ENCODE measurements around the gene SEMA6C.

DNA sequence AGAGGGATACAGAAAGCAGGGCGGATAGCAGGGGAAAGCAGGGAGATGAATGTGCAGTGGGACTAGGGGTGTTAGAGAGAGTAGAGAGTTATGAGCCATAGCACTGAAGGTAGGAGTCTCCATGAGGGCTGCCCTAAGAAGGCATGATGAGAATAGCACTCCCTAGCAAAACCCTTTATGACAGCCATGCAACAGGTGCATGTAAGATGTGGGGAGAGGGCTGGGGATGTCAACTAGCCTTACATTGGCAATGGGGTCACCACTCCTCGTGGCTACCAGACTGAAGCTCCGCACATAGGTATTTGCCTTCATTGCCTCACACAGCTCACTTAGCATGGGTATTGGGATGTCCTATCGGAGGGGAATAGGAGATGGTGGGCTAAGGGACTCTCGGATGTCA lies 24.8 kb upstream of the SEMA6C start:
- TF ChIP-seq, protein P1, sequence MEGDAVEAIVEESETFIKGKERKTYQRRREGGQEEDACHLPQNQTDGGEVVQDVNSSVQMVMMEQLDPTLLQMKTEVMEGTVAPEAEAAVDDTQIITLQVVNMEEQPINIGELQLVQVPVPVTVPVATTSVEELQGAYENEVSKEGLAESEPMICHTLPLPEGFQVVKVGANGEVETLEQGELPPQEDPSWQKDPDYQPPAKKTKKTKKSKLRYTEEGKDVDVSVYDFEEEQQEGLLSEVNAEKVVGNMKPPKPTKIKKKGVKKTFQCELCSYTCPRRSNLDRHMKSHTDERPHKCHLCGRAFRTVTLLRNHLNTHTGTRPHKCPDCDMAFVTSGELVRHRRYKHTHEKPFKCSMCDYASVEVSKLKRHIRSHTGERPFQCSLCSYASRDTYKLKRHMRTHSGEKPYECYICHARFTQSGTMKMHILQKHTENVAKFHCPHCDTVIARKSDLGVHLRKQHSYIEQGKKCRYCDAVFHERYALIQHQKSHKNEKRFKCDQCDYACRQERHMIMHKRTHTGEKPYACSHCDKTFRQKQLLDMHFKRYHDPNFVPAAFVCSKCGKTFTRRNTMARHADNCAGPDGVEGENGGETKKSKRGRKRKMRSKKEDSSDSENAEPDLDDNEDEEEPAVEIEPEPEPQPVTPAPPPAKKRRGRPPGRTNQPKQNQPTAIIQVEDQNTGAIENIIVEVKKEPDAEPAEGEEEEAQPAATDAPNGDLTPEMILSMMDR (IDR thresholded peaks at IDR 0.05) = no peak
- TF ChIP-seq POLR2A (IDR thresholded peaks at IDR 0.05) = no peak
